HFF-Myc (cell line): ENCODE data around the gene KCNJ11.

Experiments
- DNase-seq: peaks from one replicate; pipeline ENCODE4 v3.0.0-alpha.2; 2011; ENCODE audit warnings: low read depth; ENCODE audit errors: extremely low read depth
- H3K4me3 ChIP-seq: replicated peaks from 2 replicates; pipeline ENCODE4 v1.5.1; 2011; ENCODE audit warnings: low read depth, mild to moderate bottlenecking, control low read depth, low read length
- TF ChIP-seq, protein P1 (sequence below): IDR thresholded peaks from 2 replicates; pipeline ENCODE4 v1.5.1; 2012; ENCODE audit warnings: mild to moderate bottlenecking, low read depth, low read length, control low read depth; ENCODE audit errors: missing control alignments

KCNJ11 gene

GRCh38 chr11:17408641-17409040 is 20.2 kb upstream of the KCNJ11 start:
- H3K4me3 ChIP-seq: no peak overlapping the region
- no peak for DNase-seq
- TF ChIP-seq, protein P1, sequence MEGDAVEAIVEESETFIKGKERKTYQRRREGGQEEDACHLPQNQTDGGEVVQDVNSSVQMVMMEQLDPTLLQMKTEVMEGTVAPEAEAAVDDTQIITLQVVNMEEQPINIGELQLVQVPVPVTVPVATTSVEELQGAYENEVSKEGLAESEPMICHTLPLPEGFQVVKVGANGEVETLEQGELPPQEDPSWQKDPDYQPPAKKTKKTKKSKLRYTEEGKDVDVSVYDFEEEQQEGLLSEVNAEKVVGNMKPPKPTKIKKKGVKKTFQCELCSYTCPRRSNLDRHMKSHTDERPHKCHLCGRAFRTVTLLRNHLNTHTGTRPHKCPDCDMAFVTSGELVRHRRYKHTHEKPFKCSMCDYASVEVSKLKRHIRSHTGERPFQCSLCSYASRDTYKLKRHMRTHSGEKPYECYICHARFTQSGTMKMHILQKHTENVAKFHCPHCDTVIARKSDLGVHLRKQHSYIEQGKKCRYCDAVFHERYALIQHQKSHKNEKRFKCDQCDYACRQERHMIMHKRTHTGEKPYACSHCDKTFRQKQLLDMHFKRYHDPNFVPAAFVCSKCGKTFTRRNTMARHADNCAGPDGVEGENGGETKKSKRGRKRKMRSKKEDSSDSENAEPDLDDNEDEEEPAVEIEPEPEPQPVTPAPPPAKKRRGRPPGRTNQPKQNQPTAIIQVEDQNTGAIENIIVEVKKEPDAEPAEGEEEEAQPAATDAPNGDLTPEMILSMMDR: no peak

GRCh38 chr11:17408026-17408425 is 19.6 kb upstream of the KCNJ11 start:
- no peak overlapping the region for H3K4me3 ChIP-seq
- TF ChIP-seq, protein P1: no peak
- no peak for DNase-seq

DNA sequence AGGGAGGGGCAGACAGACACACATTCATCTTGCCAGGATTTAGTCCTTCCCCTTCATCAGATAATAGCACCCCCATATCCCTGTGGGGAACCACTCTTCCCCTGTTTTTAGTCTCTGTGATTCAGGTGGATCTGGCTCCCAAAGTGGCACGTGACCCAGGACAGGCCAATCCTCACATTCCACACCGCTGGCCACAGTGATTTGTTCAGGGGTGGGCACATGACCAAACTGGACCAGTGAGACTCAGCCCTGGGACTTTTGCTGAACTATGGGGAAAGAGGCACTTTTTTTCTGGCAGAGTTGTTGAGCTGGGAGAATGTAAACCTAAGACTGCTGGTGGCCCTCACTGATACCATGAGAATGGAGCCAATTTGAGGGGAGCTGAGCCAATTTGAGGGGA is 19.1 kb upstream of the KCNJ11 start:
- TF ChIP-seq, protein P1: no peak
- DNase-seq: no peak
- H3K4me3 ChIP-seq: no peak overlapping the region

- no peak overlapping the region for H3K4me3 ChIP-seq
- TF ChIP-seq, protein P1: no peak
- no peak for DNase-seq
Measured at GRCh38 chr11:17406818-17407149, 18.3 kb upstream of the KCNJ11 start.

- H3K4me3 ChIP-seq: no peak overlapping the region
- TF ChIP-seq, protein P1: no peak
Measured at GRCh38 chr11:17406082-17406817, 17.8 kb upstream of the KCNJ11 start.

DNA sequence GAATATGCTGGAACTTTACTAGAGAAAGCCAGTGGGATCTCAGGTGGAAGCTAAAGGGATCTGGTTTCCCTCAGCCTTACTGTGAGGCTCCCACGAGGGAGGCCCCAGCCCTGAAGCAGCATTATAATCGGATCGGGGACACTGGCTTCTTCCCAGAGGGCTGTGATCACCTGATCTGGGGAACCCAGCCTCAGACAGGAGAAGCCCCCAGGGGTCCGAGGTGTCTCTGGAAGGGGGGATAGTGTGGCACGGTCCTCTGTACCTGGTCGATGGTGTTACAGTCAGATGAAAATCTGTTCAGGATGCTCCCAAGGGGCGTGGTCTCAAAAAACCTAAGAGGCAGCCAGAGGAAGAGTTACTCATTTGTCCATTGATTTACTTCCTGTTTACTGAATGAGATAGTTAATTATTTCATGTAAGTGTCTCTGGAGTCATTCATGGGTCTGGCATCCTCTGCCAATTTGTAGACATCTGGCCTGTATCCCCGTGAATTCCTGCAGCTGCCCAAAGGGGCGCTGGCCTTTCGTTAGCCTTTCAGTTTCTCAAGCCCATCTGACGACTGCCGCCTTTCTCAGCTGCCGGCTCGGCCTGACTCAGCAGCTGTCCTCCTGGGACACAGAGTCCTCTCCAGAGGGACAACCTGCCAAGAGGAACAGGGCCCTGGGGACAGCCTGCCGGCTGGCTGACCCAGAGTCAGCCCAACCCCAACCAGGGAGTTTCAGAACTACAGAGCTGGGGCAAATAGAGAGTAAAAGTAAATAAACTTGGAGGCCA is 17.0 kb upstream of the KCNJ11 start:
- TF ChIP-seq, protein P1: no peak
- no peak overlapping the region for H3K4me3 ChIP-seq
- DNase-seq: peak; percentile 39

More at GRCh38 chr11:17406082-17406817, 17.8 kb upstream of the KCNJ11 start:
- DNase-seq: no peak
